ENCODE results near the gene ST6GALNAC5.

The ST6GALNAC5 gene

DNA sequence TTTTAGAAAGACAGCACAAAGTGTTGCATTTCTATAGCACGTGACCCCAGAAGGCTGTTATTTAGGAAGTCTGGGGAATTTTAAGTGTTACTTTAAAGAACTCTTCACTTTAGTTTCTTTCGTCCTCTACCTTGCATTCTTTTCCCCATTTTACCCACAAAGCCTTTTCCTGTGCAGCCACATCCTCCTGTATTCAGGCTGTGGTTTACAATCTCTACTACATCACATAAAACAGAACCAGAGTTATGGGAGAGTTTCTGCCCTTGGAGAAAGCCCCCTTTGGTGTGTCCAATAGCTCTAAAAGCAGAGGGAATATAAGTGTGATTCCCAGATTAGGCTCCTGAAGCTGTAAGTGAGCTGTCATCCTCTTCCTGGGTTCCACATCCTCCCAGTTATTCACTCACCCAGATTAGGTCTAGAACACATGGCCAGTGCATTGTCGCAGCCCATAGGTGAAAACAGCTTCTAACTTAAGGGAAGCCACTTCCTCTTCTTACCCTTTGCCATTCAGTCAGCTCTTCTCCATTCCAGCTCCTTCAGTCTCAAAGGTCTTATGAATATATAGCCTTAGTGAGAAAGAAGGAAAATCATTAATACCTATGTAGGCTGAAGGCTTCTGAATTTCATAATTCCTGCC is 180.8 kb downstream of the ST6GALNAC5 start:
- DNase-seq (ENCODE audit: low read depth) = no peak

DNA sequence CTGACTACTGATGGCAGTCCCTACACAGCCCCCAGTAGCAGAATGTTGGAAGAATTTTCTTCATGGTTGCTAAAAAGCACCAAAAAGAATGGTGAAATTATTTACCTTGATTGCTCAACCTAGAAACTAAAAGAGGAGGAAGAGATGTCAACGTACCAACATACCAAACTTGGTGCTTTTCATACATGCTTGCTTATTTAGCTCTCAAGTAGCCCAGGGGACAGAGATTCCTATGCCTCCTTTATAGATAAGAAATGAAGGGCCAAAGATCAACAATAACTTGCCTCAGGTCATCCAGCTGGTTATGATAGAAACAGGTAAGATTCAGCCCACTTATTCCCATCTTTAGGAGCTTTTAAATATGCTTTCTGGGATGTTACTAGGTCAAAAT is 181.3 kb downstream of the ST6GALNAC5 start:
- DNase-seq (ENCODE audit: low read depth) = no peak

DNA sequence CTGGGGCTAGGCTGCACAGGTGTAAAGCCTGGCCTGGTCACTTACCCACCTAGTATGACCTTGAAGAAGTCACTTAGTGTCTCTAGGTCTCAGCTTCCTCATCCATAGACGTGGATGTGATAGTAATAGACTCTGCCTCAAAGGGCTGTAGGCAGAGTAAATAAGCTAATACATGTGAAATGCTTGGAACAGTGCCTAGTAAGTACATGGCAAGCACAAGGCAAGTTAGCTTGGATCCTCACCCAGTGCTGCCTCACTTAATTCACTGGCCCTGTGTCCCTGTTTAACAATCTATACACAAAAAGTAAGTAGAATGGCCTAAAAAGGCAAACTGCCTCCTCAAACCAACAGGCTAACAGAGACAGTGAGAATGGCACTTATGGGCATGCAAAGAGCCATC is 184.1 kb downstream of the ST6GALNAC5 start:
- no peak for DNase-seq (ENCODE audit: low read depth)

DNA sequence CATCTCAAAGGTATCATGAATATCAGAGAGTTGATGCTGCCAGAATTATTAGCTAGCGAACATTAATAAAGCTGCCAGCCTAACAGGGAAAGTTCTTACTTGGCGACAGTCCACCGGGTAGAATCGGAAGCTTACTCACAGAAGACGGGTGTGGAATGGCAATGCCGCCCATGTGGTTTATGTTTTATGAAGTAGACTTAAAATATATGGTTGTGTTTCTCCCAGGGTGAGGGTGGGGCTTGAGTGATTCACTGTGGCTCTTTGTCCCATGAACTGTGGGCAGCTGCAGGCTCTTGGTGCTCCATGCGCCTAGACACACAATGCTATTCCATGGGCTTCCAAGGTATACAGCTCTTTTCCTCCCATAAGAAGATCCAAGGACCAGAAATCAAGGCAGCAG is 189.2 kb downstream of the ST6GALNAC5 start:
- no peak for DNase-seq (ENCODE audit: low read depth)

DNA sequence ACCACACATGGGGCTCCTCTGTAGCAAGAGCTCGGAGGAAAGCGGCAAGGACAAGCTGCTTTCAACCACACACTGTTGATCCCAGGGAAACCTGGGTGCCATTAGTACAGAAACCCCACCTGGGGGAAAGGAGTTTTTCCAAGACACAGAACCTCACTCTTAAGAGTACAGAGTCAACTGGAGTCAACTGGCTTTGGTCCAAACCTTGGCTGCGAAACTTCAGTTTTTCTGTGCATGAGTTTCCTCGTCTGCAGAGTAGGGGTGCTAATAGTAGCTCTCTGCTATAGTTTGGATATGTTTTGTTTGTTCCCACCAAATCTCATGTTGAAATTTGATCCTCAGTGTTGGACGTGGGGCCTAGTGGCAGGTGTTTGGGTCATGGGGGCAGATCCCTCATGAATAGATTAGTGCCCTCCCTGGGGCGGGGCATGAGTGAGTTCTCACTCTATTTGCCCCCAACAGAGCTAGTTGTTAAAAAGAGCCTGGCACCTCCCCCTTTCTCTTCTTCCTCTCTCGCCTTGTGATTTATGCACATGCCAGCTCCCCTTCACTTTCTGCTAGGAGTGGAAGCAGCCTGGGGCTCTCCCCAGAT is 190.8 kb downstream of the ST6GALNAC5 start:
- DNase-seq (ENCODE audit: low read depth) = no peak

DNA sequence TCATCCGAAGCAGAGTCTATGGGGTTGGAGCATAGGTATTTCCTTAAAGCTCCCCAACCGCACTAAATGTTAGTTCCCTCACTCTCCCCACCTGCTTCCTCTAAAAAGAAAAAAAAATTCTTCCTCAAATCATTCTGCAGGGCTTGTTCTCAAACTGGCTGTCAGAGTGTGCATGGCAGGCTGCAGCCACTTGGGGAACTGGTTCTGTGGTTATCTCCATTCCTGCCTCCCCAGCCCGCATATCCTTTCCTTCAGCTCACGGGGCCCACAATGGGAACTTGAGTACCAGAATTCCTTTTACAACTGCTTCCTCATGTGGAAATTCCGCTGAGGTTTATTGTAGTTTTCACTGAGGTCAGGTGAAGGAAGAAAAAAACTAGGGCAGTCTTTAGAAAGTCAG is 192.7 kb downstream of the ST6GALNAC5 start:
- no peak for DNase-seq (ENCODE audit: low read depth)

DNA sequence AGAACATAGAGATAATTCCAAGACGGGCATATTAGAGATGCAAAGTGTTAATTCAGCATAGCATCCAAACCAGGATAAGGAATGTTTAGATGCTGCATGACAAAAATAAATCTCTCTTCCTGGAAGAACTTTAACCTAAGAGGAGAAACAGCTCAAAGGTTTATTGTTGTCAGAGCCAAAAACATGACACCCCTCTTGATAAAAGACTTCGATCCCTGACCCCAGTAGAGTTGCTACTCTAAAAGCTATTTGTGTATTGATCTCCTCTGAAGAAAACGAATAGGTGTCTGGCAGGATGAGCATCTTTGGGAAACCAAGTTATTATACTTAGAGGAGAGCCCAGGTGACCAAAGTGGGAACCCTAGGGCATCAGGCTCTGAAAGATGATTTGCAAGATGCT is 193.9 kb downstream of the ST6GALNAC5 start:
- DNase-seq (ENCODE audit: low read depth) = no peak

DNA sequence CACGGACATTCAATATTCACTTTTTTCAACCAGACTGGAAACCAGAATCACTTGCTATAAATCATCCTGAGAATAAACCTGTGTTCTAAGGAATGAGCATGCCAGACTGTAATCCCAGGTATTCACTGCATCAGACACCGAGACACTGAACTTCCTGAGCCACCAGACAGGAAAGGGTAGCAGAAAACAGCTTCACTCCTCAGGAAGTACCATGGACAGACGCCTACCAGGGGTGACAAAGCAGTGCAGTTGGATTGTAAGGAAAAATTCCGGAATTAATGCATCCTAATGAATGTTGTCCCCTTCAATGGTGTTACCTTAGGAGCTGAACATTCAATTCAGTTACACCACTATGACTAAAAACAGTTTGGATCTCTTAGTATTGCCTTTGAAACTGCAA is 195.8 kb downstream of the ST6GALNAC5 start:
- DNase-seq (ENCODE audit: low read depth) = no peak

DNA sequence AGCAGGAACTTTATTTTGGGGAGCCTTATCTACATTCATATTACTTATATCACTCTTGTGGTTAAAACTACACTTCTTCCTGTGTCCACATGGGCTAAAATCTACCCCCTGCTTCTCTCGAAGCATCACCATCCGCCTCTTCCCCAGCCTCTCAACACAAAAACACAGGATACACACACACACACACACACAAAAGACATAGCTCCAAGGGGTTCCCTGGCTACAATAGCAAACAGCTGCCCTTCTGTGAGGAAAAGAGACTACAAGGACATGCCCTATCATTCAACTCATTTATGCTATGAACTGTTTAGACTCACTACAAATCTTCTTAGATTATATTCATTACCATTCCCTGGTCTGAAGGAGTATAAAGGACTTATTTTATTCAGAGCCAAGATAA is 197.0 kb downstream of the ST6GALNAC5 start:
- no peak for DNase-seq (ENCODE audit: low read depth)

DNA sequence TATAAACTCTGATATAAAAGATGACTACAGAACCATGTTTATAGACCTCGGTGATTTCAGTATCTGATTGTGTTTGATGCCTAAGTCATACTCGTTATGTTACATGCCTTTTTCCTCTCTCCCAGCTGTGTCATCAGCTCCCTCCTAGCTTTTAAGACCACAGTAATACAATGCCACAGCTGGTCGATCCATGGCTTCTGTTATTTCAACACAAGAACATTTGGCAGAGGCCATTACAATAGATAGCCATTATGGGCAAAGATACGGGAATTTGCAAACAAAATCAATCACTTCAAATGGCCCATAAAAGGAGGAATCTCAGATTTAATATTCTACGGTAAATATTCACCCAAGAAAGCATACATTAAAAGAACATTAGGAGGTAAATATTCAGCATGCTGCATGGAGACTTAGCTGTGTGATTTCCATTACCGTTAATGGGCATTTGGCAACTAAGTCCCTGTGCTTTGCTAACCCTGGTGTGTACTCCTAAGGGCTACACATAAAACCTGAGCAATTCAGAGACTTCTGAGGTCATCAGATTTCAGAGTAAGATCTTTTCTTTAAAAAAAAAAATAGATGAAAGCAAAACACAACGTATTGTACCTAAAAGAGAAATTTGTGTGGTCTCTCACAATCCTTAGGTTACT is 198.5 kb downstream of the ST6GALNAC5 start:
- DNase-seq (ENCODE audit: low read depth) = no peak

DNA sequence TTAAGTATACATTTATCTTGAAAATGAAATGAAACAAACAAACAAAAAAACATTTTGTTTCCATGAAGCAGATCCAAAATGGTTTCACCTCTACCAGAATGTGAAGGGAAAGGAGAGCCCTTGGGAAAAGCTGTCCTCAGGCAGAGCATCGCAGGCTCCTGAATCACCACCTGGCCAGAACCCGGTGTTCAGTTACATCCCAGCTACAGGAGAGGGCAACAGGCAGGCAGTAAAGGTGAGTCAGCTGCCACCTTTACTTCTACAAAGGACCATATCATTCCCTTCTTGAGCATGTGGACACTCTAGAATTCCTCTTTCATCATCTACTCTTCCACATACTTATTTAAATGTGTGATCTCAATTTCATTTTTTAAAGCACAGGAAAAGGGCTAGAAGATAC is 200.7 kb downstream of the ST6GALNAC5 start:
- no peak for DNase-seq (ENCODE audit: low read depth)

DNA sequence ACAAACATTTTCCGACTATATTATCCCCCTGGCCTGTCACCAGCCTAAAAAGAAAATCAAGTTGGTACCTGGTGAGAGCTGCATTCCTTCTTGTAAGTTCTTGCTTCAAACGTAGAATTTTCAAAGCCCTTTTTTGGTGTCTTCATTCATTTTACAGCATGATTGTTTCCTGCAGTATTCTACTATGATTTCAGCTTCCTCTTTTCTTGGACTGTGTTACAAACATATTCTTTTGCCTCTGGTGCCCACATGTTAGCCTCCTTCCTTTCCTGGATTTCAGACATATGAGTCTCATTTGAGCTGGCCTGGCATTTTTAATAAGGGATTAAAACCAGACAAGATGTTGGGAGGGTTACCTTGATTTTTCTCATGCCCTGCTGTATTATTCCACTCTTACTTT is 209.5 kb downstream of the ST6GALNAC5 start:
- DNase-seq (ENCODE audit: low read depth) = no peak

DNA sequence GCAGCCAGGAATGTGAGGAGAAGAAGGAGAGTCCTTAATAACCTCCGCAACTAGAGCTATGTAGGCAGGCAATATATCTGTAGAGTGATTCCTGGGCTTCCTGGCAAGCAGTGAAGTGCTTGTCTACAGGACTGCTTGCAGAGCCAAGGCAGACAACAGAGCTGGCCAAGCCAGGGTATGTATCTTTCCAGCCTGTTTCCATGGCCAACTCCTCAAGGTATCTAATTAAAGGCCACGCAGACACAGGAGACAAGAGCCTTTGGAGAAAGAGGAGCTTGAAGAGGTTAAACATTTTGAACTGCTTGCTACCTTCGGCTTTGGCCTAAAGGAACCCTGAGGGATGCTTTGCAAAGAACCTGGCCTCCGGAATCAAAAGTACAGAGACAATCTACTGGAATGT is 214.6 kb downstream of the ST6GALNAC5 start:
- DNase-seq (ENCODE audit: low read depth) = no peak

DNA sequence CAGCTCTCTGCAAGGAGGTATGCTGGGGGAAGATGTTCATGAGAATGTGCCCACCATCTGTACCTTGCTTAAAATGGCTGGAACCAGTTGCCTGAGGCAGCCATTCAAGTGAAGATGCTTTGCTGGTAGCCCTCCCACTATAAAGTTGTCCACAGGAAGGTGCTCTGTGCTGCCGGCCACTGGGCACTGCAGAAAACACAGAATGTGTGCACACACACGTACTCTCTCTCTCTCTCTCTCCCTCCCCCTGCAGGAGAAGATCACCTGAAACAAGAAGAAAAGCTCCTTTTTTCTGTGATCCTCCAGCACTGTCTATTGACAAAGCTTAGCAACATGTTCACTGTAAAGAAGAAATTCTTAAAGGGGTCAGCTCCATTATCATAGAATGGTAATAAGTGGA is 217.2 kb downstream of the ST6GALNAC5 start:
- DNase-seq (ENCODE audit: low read depth) = no peak

DNA sequence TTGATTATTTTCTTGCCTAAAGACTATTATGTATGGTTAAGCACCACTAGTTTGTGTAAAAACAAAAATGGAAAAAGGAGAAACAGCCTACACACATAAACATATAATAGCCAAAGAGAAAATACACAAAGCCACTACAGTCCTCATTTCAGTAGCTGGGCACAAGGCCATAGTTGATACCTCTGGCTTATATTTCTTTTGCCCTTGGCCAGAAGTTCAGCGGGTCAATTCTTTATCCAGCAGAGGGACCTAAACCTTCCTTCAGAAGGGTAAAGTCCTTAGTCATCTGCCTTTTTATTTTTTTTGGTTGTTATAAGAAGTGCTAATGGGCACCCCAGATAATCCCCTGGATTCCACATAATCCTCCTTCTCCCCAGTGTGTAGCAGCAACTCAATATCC is 217.8 kb downstream of the ST6GALNAC5 start:
- DNase-seq (ENCODE audit: low read depth) = no peak

DNA sequence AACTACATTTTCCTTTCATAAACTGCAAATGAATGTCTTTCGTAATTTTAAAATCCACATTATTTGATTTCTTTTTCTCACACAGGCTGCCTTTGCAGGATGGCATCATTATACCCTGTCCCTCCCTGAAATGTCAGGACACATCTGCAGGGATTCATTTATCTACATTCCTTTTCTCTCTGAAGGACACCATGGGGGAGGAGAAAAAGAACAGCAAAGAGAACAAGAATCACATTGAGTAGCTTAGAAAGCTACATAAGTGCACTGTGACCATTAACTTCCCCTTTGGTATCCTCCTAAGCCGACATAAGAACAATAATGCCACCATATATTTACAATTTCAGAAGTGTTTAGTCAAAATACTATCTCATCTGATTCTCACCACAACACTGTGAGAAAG is 222.5 kb downstream of the ST6GALNAC5 start:
- DNase-seq (ENCODE audit: low read depth) = no peak

DNA sequence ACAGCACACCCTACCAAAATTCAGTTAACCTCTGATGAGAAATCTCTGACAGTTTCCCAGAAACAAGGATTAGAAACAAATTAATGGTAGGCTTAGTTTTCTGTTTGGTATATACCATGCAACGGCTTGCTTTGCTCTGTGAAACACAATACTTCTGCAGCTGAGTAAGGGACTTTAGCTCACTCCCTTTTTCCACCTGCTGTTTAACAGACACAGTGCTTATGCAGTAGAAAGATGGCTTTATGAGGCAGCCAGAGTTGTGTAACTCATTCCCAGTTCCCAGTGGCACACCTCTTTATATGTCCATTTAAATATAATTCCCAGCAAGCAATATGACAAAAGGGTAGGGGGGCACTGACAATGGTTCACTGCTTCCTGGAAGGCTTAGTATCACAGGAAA is 228.0 kb downstream of the ST6GALNAC5 start:
- DNase-seq (ENCODE audit: low read depth) = no peak

DNA sequence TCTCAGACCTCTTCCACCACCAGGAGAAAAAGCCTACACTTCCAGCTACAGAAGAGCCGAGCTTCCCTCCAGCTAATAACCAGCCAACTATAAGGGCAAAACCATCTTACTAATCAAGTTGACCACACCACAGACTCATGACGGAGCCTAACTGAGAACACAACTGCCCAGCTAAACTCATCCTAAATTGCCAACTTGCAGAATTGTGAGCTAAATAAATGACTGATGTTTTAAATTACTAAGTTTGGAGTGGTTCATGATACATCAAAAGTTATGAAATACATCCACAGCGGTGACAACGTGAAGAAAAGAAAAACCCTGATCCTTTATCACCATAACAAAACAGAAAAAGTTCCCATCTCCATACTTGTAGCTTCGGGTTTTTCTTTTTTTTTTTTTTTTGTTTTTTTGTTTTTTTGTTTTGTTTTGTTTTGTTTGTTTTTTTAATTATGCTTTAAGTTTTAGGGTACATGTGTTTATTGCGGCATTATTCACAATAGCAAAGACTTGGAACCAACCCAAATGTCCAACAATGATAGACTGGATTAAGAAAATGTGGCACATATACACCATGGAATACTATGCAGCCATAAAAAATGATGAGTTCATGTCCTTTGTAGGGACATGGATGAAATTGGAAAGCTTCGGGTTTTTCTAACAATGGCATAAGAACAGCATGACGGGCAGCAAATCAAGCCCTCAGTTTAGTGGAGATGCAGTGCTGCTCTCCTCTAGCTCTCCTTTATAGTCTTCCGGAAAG is 229.4 kb downstream of the ST6GALNAC5 start:
- DNase-seq (ENCODE audit: low read depth) = no peak

DNA sequence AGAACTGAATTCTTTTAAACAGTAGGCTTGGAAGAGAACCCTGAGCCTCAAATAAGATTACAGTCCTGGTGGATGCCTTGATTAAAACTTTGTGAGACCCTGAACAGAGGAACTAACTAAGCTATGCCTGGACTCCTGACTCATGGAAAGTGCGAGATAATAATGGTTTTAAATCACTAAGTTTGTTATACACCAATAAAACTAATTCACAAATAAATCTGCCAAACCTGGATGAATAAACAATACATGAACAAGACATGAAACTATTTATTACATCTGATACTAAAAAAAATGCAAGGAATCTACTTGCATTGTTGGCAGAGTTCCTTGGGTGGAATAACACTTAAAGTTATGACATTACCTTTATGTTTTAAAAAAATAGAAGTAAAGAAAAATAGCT is 233.6 kb downstream of the ST6GALNAC5 start:
- DNase-seq (ENCODE audit: low read depth) = no peak

DNA sequence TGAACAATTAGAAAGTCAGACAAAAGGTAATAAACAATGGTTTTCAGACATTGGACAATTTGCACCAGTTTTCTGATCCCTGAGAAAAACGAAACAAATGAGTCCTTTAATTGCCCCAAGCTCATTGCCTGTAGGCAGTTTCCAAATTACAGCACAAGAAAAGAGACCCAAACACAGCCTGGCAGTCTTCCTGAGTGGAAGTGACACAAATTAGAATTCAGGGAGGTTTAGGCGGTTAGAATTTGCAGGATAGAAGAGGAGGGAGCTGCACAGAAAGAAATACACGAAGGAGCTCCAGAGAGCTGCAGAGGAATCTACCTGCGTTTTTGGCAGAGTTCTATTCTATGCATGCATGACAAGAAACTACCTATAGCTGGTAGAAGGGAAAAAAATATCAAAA is 236.2 kb downstream of the ST6GALNAC5 start:
- no peak for DNase-seq (ENCODE audit: low read depth)

DNA sequence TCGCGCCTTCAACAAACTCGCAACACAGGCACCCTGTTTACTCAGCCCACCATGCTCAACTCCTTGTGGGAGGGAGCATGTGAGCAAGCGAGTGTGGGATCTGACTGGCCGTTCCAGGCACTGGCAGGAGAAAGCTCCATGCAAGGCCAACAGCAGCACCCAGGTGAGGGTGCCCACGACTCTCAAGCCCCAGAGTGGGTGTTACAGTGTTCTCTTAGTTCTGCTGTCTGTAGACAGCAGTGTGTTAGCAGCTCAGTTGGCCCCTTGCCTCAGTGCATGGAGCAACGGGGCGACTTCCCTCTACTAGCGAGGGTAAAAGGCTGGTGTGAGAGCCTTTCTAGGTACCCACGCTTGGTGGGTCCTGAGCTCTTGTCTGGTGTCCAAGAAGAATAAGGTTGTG is 237.4 kb downstream of the ST6GALNAC5 start:
- DNase-seq (ENCODE audit: low read depth) = no peak

Data from stimulated activated CD8-positive, alpha-beta memory T cell treated with anti-CD3 and anti-CD28 coated beads, Interleukin-12 subunit alpha, Interleukin-12 subunit beta, amount 100 ng/mL, for 1 hour (primary cell).